Measurements from ENCODE around the gene USP27X. TPM values are rescaled to one million over a fixed set of nuclear protein-coding genes. Genes with fewer than 3 reads are reported as not detected.

USP27X gene
- total RNA-seq, 6 experiments from 2014 or later = 0.68 to 1.5 (median 1.2) TPM

- ATAC-seq = no peak
- no peaks in the 10 kb centered on the region for H3K4me1 ChIP-seq
- intact Hi-C loops (cut with DNase I) = no loop called here
- TF ChIP-seq POLR2A (IDR thresholded peaks at IDR 0.05) (no peak), CTCF (IDR thresholded peaks at IDR 0.05) (no peak)
- no peaks in the 10 kb centered on the region for H3K9me3 ChIP-seq
- DNase-seq = no peak
- H3K36me3 ChIP-seq = no peaks in the 10 kb centered on the region
- no peak overlapping the region for H3K4me3 ChIP-seq
- WGBS (ENCODE audit: insufficient coverage, low coverage, low lambda C conversion rate, missing lambda C conversion rate) = 52% methylated on average over 2 of the region's 2 CpGs
- no peaks in the 10 kb centered on the region for H3K27me3 ChIP-seq
- H3K27ac ChIP-seq = no peak overlapping the region
Measured at GRCh38 chrX:49860867-49861535, 18.3 kb upstream of the USP27X start.

GRCh38 chrX:49862093-49862492 is 17.2 kb upstream of the USP27X start:
- no peak overlapping the region for H3K27ac ChIP-seq
- DNase-seq (no peak), ATAC-seq (peak; percentile 88 to 95 (median 92))
- no peak for TF ChIP-seq CTCF (IDR thresholded peaks at IDR 0.05)
- no peak for TF ChIP-seq POLR2A (IDR thresholded peaks at IDR 0.05)
- H3K27me3 ChIP-seq = no peaks in the 10 kb centered on the region
- no peaks in the 10 kb centered on the region for H3K4me1 ChIP-seq
- intact Hi-C loops (cut with DNase I) = no loop called here
- H3K4me3 ChIP-seq = no peak overlapping the region
- H3K9me3 ChIP-seq = no peaks in the 10 kb centered on the region
- no peaks in the 10 kb centered on the region for H3K36me3 ChIP-seq

- ATAC-seq (no peak), DNase-seq (no peak)
- Histone ChIP-seq H3K4me3 (no peak overlapping the region), H3K27me3 (no peaks in the 10 kb centered on the region), H3K9me3 (no peaks in the 10 kb centered on the region), H3K27ac (no peak overlapping the region), H3K4me1 (no peaks in the 10 kb centered on the region), H3K36me3 (no peaks in the 10 kb centered on the region)
- intact Hi-C loops (cut with DNase I) = no loop called here
- TF ChIP-seq POLR2A (IDR thresholded peaks at IDR 0.05) = no peak
- no peak for TF ChIP-seq CTCF (IDR thresholded peaks at IDR 0.05)
- WGBS (ENCODE audit: insufficient coverage, low coverage, low lambda C conversion rate, missing lambda C conversion rate) = 13% methylated on average over 1 of the region's 1 CpG
Measured at GRCh38 chrX:49868739-49869138, 10.5 kb upstream of the USP27X start.

- peak; percentile 44 to 48 (median 46) for ATAC-seq
- intact Hi-C loops (cut with DNase I) = no loop called here
Measured at GRCh38 chrX:49876750-49877149, 2.5 kb upstream of the USP27X start.

More at GRCh38 chrX:49876750-49877149, 2.5 kb upstream of the USP27X start:
- Histone ChIP-seq H3K4me3 (no peak overlapping the region), H3K27me3 (no peaks in the 10 kb centered on the region), H3K4me1 (peaks cover 0 to 13% (median 0%) of the 10 kb centered on the region in 4 donors), H3K9me3 (no peaks in the 10 kb centered on the region), H3K27ac (no peak overlapping the region), H3K36me3 (no peaks in the 10 kb centered on the region)
- WGBS (ENCODE audit: insufficient coverage, low coverage, low lambda C conversion rate, missing lambda C conversion rate) = 3% methylated on average over 3 of the region's 3 CpGs
- TF ChIP-seq CTCF (IDR thresholded peaks at IDR 0.05) = peak; percentile 50 to 59 (median 56)
- TF ChIP-seq POLR2A (IDR thresholded peaks at IDR 0.05) = no peak
- no peak for DNase-seq

All from right lobe of liver (tissue), 6 donors.